Measurements from ENCODE around the gene GPC5.

GRCh38 chr13:91454666-91455065, 56.2 kb downstream of the GPC5 start:
- TF ChIP-seq CTCF (conservative IDR thresholded peaks at IDR 0.05; ENCODE audit: low read length) (no peak), EZH2phosphoT487 (IDR thresholded peaks at IDR 0.05; ENCODE audit: borderline replicate concordance, low read depth, low read length) (no peak)

All from OCI-LY7 (cell line).